ENCODE data around the gene SQOR.

SQOR gene

GRCh38 chr15:45660231-45660979 is 25.6 kb downstream of the SQOR start:
- DNase-seq (ENCODE audit: low read depth in 2 of 2) = no peak

- no peak for DNase-seq (ENCODE audit: low read depth in 2 of 2)
These were observed 27.5 kb downstream of the SQOR start for GRCh38 chr15:45662375-45662774.

GRCh38 chr15:45664451-45664850 is 29.6 kb downstream of the SQOR start:
- no peak for DNase-seq (ENCODE audit: low read depth in 2 of 2)

GRCh38 chr15:45665261-45665660 is 30.4 kb downstream of the SQOR start:
- DNase-seq (ENCODE audit: low read depth in 2 of 2) = no peak

GRCh38 chr15:45666119-45666875 is 31.5 kb downstream of the SQOR start:
- no peak for DNase-seq (ENCODE audit: low read depth in 2 of 2)

- no peak for DNase-seq (ENCODE audit: low read depth in 2 of 2)
These were observed 32.2 kb downstream of the SQOR start for GRCh38 chr15:45667002-45667401.

- no peak for DNase-seq (ENCODE audit: low read depth in 2 of 2)
These were observed 33.6 kb downstream of the SQOR start for GRCh38 chr15:45668386-45668785.

GRCh38 chr15:45669422-45669821 is 34.6 kb downstream of the SQOR start:
- DNase-seq (ENCODE audit: low read depth in 2 of 2) = no peak

GRCh38 chr15:45670091-45670490 is 35.3 kb downstream of the SQOR start:
- no peak for DNase-seq (ENCODE audit: low read depth in 2 of 2)

GRCh38 chr15:45670511-45670910 is 35.7 kb downstream of the SQOR start:
- DNase-seq (ENCODE audit: low read depth in 2 of 2) = no peak

GRCh38 chr15:45674677-45675076 is 39.8 kb downstream of the SQOR start:
- DNase-seq (ENCODE audit: low read depth in 2 of 2) = no peak

- no peak for DNase-seq (ENCODE audit: low read depth in 2 of 2)
These were observed 43.0 kb downstream of the SQOR start for GRCh38 chr15:45677797-45678196.

GRCh38 chr15:45678459-45679178 is 43.8 kb downstream of the SQOR start:
- no peak for DNase-seq (ENCODE audit: low read depth in 2 of 2)

- no peak for DNase-seq (ENCODE audit: low read depth in 2 of 2)
These were observed 49.7 kb downstream of the SQOR start for GRCh38 chr15:45684533-45684932.

GRCh38 chr15:45689616-45690015 is 54.8 kb downstream of the SQOR start:
- no peak for DNase-seq (ENCODE audit: low read depth in 2 of 2)

- no peak for DNase-seq (ENCODE audit: low read depth in 2 of 2)
These were observed 55.9 kb downstream of the SQOR start for GRCh38 chr15:45690581-45691260.

GRCh38 chr15:45701108-45701507 is 66.3 kb downstream of the SQOR start:
- DNase-seq (ENCODE audit: low read depth in 2 of 2) = no peak

GRCh38 chr15:45702041-45702440 is 67.2 kb downstream of the SQOR start:
- DNase-seq (ENCODE audit: low read depth in 2 of 2) = no peak

GRCh38 chr15:45703670-45704328 is 69.0 kb downstream of the SQOR start:
- no peak for DNase-seq (ENCODE audit: low read depth in 2 of 2)

- DNase-seq (ENCODE audit: low read depth in 2 of 2) = peak in 1 of 2 donors; percentile 11
These were observed 69.8 kb downstream of the SQOR start for GRCh38 chr15:45704329-45705249.
